Measurements from ENCODE around the gene RMDN2.

RMDN2 gene

DNA sequence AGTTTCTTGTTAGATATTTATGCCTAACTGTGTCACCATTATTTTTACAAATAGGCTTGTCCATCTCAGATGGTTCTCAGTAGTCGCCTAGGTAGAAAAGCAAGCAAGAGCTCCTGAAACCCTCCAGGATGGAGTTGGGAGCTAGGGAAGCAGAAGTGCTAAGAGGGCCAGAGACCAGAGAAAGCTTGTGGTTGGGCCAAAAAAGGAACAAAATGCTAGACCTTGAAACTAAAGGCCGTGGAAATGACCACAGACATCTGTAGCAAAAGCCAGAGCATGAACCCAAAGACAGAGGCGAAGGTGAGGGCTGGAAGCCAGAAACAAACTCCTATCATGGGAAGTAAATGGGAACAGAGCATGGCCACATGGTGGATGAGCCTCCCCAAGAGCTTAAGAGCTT lies 29.9 kb upstream of the RMDN2 start:
- TF ChIP-seq, protein P1, sequence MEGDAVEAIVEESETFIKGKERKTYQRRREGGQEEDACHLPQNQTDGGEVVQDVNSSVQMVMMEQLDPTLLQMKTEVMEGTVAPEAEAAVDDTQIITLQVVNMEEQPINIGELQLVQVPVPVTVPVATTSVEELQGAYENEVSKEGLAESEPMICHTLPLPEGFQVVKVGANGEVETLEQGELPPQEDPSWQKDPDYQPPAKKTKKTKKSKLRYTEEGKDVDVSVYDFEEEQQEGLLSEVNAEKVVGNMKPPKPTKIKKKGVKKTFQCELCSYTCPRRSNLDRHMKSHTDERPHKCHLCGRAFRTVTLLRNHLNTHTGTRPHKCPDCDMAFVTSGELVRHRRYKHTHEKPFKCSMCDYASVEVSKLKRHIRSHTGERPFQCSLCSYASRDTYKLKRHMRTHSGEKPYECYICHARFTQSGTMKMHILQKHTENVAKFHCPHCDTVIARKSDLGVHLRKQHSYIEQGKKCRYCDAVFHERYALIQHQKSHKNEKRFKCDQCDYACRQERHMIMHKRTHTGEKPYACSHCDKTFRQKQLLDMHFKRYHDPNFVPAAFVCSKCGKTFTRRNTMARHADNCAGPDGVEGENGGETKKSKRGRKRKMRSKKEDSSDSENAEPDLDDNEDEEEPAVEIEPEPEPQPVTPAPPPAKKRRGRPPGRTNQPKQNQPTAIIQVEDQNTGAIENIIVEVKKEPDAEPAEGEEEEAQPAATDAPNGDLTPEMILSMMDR (IDR thresholded peaks at IDR 0.05; ENCODE audit: control insufficient read depth, insufficient read depth, low read depth, low read length, missing control alignments) = no peak
- no peak for DNase-seq (ENCODE audit: low read depth)
- H3K4me3 ChIP-seq (ENCODE audit: control insufficient read depth, low read depth, low read length) = no peak overlapping the region

DNA sequence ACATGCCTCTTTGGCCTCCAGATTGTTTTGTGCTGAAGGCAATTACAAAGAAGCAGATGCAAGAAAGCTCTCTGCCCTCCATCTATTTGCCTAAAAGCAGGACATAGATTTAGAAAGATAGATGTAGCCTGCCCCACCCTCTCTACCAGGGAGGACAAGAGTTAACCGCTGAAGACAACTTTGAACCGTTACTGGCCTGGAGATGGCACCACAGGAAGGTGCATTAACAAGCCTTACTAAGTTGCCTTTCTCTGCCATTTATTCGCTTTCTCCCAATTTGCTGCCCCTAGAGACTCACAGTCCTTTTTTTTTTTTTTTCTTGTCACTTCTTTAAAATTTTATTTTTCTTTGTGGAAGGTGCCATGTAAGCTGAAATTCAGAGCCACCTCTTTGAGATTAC lies 28.8 kb upstream of the RMDN2 start:
- TF ChIP-seq, protein P1 (IDR thresholded peaks at IDR 0.05; ENCODE audit: control insufficient read depth, insufficient read depth, low read depth, low read length, missing control alignments) = peak; percentile 12
- DNase-seq (ENCODE audit: low read depth) = no peak
- H3K4me3 ChIP-seq (ENCODE audit: control insufficient read depth, low read depth, low read length) = no peak overlapping the region

DNA sequence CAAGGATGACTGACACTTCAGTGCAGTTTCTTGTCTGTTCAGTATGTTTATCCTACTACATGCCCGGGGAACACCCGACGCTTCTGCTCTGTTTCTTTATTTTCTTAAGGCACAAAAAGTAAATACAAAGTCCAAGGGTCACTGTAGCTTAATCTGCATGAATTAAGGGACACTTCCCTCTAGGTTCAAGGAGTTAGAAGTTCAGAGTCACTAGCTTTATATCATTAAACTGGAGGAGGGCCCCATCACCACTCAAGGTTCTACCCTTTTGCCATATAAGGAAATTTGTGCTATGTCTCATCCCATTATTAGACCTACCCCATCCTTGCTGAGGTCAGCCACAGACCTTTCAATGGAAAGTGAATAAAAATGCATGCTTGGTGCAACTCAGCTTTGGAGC lies 27.6 kb upstream of the RMDN2 start:
- no peak for DNase-seq (ENCODE audit: low read depth)
- TF ChIP-seq, protein P1 (IDR thresholded peaks at IDR 0.05; ENCODE audit: control insufficient read depth, insufficient read depth, low read depth, low read length, missing control alignments) = no peak
- H3K4me3 ChIP-seq (ENCODE audit: control insufficient read depth, low read depth, low read length) = no peak overlapping the region

DNA sequence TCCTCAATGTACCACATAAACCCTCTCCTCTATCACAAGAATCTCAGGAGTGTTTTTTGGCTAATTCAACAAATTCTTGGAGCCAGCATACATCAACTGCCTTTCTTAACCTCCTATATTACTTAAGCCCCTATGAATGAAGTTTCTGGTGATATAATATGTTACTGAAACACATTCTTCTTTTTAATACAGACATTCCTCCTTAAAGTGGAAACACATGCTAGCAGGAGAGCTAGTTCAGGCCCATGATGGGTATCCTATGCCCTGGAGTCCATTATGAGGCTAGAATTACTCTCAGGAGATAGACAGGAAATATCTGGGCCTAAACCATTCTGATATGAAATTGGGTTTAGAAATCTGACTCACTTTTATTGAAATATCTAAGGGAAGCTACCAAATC lies 26.6 kb upstream of the RMDN2 start:
- no peak overlapping the region for H3K4me3 ChIP-seq (ENCODE audit: control insufficient read depth, low read depth, low read length)
- no peak for DNase-seq (ENCODE audit: low read depth)
- TF ChIP-seq, protein P1 (IDR thresholded peaks at IDR 0.05; ENCODE audit: control insufficient read depth, insufficient read depth, low read depth, low read length, missing control alignments) = no peak

DNA sequence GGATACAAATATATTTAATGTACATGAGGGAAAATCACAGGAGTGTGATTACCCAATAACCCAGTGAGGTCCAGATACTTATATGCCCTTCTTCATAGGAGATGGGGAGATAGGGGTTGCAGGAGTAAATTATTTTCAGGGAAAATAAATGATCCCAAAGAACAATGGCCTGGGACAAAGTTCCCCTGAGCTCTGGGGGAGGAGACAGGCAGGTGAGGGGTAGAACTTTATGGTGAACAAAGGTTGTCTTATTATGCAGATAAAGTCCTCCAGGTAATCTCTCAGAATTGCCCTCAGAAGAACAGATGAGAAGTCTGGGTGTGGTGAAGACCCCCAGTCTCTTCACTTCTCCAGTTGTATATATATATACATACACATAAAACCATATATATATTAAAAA lies 22.1 kb upstream of the RMDN2 start:
- no peak overlapping the region for H3K4me3 ChIP-seq (ENCODE audit: control insufficient read depth, low read depth, low read length)
- TF ChIP-seq, protein P1 (IDR thresholded peaks at IDR 0.05; ENCODE audit: control insufficient read depth, insufficient read depth, low read depth, low read length, missing control alignments) = no peak
- no peak for DNase-seq (ENCODE audit: low read depth)

DNA sequence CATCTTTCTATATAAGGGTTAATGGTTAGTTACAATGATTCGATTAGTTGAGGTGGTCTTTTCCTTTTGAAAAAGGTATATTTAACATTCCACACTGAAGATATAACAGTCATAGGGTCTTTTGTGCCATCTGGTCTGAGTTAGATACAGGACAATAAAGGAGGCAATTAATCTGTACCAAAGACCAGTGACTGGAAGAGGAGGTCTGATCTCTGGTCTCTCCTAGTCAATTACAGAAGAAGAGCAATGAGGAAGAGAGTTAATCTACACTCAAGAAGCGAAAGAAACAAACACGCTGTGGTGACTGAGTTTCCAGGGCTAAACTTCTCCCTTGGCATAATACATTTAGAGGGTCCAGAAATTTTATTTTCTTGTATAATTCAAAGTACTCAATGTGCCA lies 20.7 kb upstream of the RMDN2 start:
- H3K4me3 ChIP-seq (ENCODE audit: control insufficient read depth, low read depth, low read length) = no peak overlapping the region
- no peak for DNase-seq (ENCODE audit: low read depth)
- TF ChIP-seq, protein P1 (IDR thresholded peaks at IDR 0.05; ENCODE audit: control insufficient read depth, insufficient read depth, low read depth, low read length, missing control alignments) = no peak

DNA sequence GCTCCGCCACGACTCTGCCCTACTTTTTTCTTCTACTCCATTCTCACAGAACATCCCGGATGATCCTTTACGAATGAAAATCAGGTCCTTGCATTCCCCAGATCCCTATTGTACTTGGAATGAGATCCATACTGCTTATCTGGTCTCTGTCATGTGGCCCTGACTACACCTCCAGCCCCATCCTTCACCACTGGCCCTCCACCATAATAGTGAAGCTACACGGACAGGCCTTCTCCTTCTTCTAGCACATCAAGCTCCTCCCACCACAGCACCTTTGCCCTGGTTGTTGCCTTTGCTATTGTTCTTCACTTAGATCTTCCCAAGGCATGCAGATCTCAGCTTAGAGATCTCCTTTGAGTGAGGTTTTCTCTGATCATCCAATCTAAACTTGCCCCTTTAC lies 20.1 kb upstream of the RMDN2 start:
- TF ChIP-seq, protein P1 (IDR thresholded peaks at IDR 0.05; ENCODE audit: control insufficient read depth, insufficient read depth, low read depth, low read length, missing control alignments) = no peak
- no peak overlapping the region for H3K4me3 ChIP-seq (ENCODE audit: control insufficient read depth, low read depth, low read length)
- no peak for DNase-seq (ENCODE audit: low read depth)
